H9 (cell line): ENCODE data around the gene LMOD3. TPM values are rescaled to one million over a fixed set of nuclear protein-coding genes. Genes with fewer than 3 reads are reported as not detected.
A peak's percentile ranks its signal among the peaks of the same experiment; 100 is the strongest.

Source experiments
- DNase-seq: peaks from one replicate; pipeline ENCODE4 v3.0.0-alpha.2; 2017
- H2AFZ ChIP-seq: one replicate; pipeline ENCODE4 v1.6.1; 2013; ENCODE audit warnings: mild to moderate bottlenecking, low read length, control low read depth, moderate library complexity
- H2AK5ac ChIP-seq: 2 replicates; pipeline ENCODE4 v1.6.1; 2013; ENCODE audit warnings: low read length, control low read depth, mixed read lengths; ENCODE audit not compliant: insufficient read length
- H2BK120ac ChIP-seq: one replicate; pipeline ENCODE4 v1.6.1; 2013; ENCODE audit warnings: low read depth, mild to moderate bottlenecking, low read length, control low read depth, inconsistent platforms; ENCODE audit not compliant: poor library complexity, severe bottlenecking
- H2BK12ac ChIP-seq: 2 replicates; pipeline ENCODE4 v1.6.1; 2013; ENCODE audit warnings: low read length, control low read depth, mixed read lengths, low read depth; ENCODE audit not compliant: insufficient read length
- H2BK15ac ChIP-seq: 2 replicates; pipeline ENCODE4 v1.6.1; 2013; ENCODE audit warnings: low read depth, low read length, control low read depth
- H2BK20ac ChIP-seq: one replicate; pipeline ENCODE4 v1.6.1; 2013; ENCODE audit warnings: low read depth, mild to moderate bottlenecking, low read length, control low read depth, inconsistent platforms; ENCODE audit not compliant: poor library complexity, severe bottlenecking
- H2BK5ac ChIP-seq: 2 replicates; pipeline ENCODE4 v1.6.1; 2013; ENCODE audit warnings: low read length, control low read depth, mixed read lengths; ENCODE audit not compliant: insufficient read length
- H3K14ac ChIP-seq: 2 replicates; pipeline ENCODE4 v1.6.1; 2013; ENCODE audit warnings: low read length, control low read depth; ENCODE audit not compliant: insufficient read depth
- H3K18ac ChIP-seq: 2 replicates; pipeline ENCODE4 v1.6.1; 2013; ENCODE audit warnings: low read depth, mild to moderate bottlenecking, mixed read lengths, low read length, control low read depth; ENCODE audit not compliant: insufficient read length
- H3K23ac ChIP-seq: 2 replicates; pipeline ENCODE4 v1.6.1; 2013; ENCODE audit warnings: low read length, control low read depth, mixed read lengths, low read depth; ENCODE audit not compliant: insufficient read length
- H3K23me2 ChIP-seq: 2 replicates; pipeline ENCODE4 v1.6.1; 2013; ENCODE audit warnings: low read depth, mild to moderate bottlenecking, mixed read lengths, low read length, control low read depth; ENCODE audit not compliant: insufficient read length, poor library complexity, severe bottlenecking
- H3K27ac ChIP-seq: 2 replicates; pipeline ENCODE4 v1.5.1; 2013; ENCODE audit warnings: low read length, control low read depth, mixed read lengths, low read depth; ENCODE audit not compliant: insufficient read length
- H3K27me3 ChIP-seq: 2 replicates; pipeline ENCODE4 v1.6.1; 2013; ENCODE audit warnings: low read length, control low read depth, inconsistent platforms; ENCODE audit not compliant: insufficient read depth
- H3K4ac ChIP-seq: 2 replicates; pipeline ENCODE4 v1.6.1; 2013; ENCODE audit warnings: low read depth, mild to moderate bottlenecking, control low read depth, inconsistent platforms, low read length, moderate library complexity
- H3K4me1 ChIP-seq: 2 replicates; pipeline ENCODE4 v1.6.1; 2013; ENCODE audit warnings: low read length, control low read depth, inconsistent platforms; ENCODE audit not compliant: insufficient read depth
- H3K4me2 ChIP-seq: 2 replicates; pipeline ENCODE4 v1.6.1; 2013; ENCODE audit warnings: low read length, control low read depth, mixed read lengths; ENCODE audit not compliant: insufficient read length, insufficient read depth
- H3K56ac ChIP-seq: 2 replicates; pipeline ENCODE4 v1.6.1; 2013; ENCODE audit warnings: low read depth, mild to moderate bottlenecking, mixed read lengths, low read length, control low read depth; ENCODE audit not compliant: insufficient read length
- H3K79me1 ChIP-seq: 2 replicates; pipeline ENCODE4 v1.6.1; 2013; ENCODE audit warnings: low read depth, mild to moderate bottlenecking, moderate library complexity, low read length, control low read depth, inconsistent platforms; ENCODE audit not compliant: insufficient read depth, poor library complexity, severe bottlenecking
- H3K79me2 ChIP-seq: 2 replicates; pipeline ENCODE4 v1.6.1; 2013; ENCODE audit warnings: low read length, control low read depth, inconsistent platforms; ENCODE audit not compliant: insufficient read depth
- H3K9ac ChIP-seq: 2 replicates; pipeline ENCODE4 v1.6.1; 2013; ENCODE audit warnings: low read length, control low read depth, mixed read lengths; ENCODE audit not compliant: insufficient read length; ENCODE audit errors: extremely low read depth
- H3K9me3 ChIP-seq: one replicate; pipeline ENCODE4 v1.6.1; 2013; ENCODE audit warnings: low read depth, low read length, inconsistent platforms; ENCODE audit not compliant: control insufficient read depth
- H3T11ph ChIP-seq: one replicate; pipeline ENCODE4 v1.6.1; 2013; ENCODE audit warnings: mild to moderate bottlenecking, low read length, control low read depth, inconsistent platforms
- H4K20me1 ChIP-seq: one replicate; pipeline ENCODE4 v1.6.1; 2013; ENCODE audit not compliant: control insufficient read depth, insufficient read length, insufficient read depth
- H4K5ac ChIP-seq: 2 replicates; pipeline ENCODE4 v1.6.1; 2013; ENCODE audit warnings: low read depth, mild to moderate bottlenecking, mixed read lengths, low read length, control low read depth; ENCODE audit not compliant: insufficient read length
- H4K8ac ChIP-seq: replicated peaks from 2 replicates; pipeline ENCODE4 v1.6.1; 2013; ENCODE audit warnings: low read length, control low read depth, mixed read lengths, low read depth; ENCODE audit not compliant: insufficient read length
- H4K91ac ChIP-seq: 2 replicates; pipeline ENCODE4 v1.6.1; 2013; ENCODE audit warnings: low read depth, mild to moderate bottlenecking, moderate library complexity, mixed read lengths, low read length, control low read depth; ENCODE audit not compliant: insufficient read length
- H3K27ac Mint-ChIP-seq, 3 experiments: 2 replicates in 2 of 3; 3 replicates in 1 of 3; pipeline ENCODE4 v1.8.0; 2020 to 2021; ENCODE audit warnings: mixed read lengths in 3 of 3, mild to moderate bottlenecking in 1 of 3, moderate library complexity in 1 of 3
- H3K27me3 Mint-ChIP-seq: 2 replicates; pipeline ENCODE4 v1.8.0; 2021; ENCODE audit warnings: low read depth, mild to moderate bottlenecking, moderate library complexity, mixed read lengths
- H3K36me3 Mint-ChIP-seq, 3 experiments: 2 replicates in 2 of 3; 3 replicates in 1 of 3; pipeline ENCODE4 v1.8.0; 2020 to 2021; ENCODE audit warnings: low read depth in 3 of 3, mixed read lengths in 3 of 3; ENCODE audit not compliant: insufficient read depth in 1 of 3
- H3K4me1 Mint-ChIP-seq, 2 experiments: 2 replicates each; pipeline ENCODE4 v1.8.0; 2020; ENCODE audit warnings: mixed read lengths in 2 of 2
- H3K4me3 Mint-ChIP-seq, 2 experiments: 2 replicates in 1 of 2; 3 replicates in 1 of 2; pipeline ENCODE4 v1.8.0; 2020 to 2021; ENCODE audit warnings: mild to moderate bottlenecking in 2 of 2, mixed read lengths in 2 of 2, moderate library complexity in 1 of 2
- H3K9me3 Mint-ChIP-seq, 2 experiments: 2 replicates in 1 of 2; 3 replicates in 1 of 2; pipeline ENCODE4 v1.8.0; 2020; ENCODE audit warnings: mild to moderate bottlenecking in 2 of 2, mixed read lengths in 2 of 2, moderate library complexity in 1 of 2
- CTCF ChIP-seq: fragments of 200-600 bp; sonication (generic); conservative IDR thresholded peaks from 3 replicates; pipeline ENCODE4 v1.8.0; 2021; ENCODE audit warnings: antibody characterized with exemption, mild to moderate bottlenecking
- WGBS: extraction: QIAGEN DNeasy Blood & Tissue Kit; methylation state at CpG from one replicate; pipeline ENCODE4 v1.1.7; 2013; ENCODE audit warnings: missing lambda C conversion rate, low lambda C conversion rate, mixed read lengths; ENCODE audit not compliant: insufficient read length; ENCODE audit errors: extremely low coverage; 5-methylcytosine and 5-hydroxymethylcytosine counted together
- total RNA-seq: library from RNA; stranded (reverse); gene quantifications from 2 replicates; pipeline ENCODE4 v1.2.1, GENCODE V29; 2021

LMOD3 gene
- total RNA-seq, 1 experiment from 2014 or later: not detected

GRCh38 chr3:69085168-69085832, 37.1 kb downstream of the LMOD3 start:
- Histone ChIP-seq H3T11ph (no peak overlapping the region), H3K9ac (peak overlapping the region; percentile 81), H3K4me1 (peaks cover 8% of the 10 kb centered on the region; the same call in 1 of the 2 replicates), H3K23me2 (peaks cover 7% of the 10 kb centered on the region), H2BK5ac (no peak overlapping the region), H2BK120ac (no peak overlapping the region), H2BK20ac (no peak overlapping the region), H4K20me1 (no peaks in the 10 kb centered on the region), H3K18ac (no peak overlapping the region), H3K23ac (no peak overlapping the region), H3K4ac (no peak overlapping the region), H4K91ac (no peak overlapping the region), H3K4me2 (peak overlapping the region; percentile 98), H3K9me3 (no peaks in the 10 kb centered on the region), H3K79me2 (no peaks in the 10 kb centered on the region), H4K5ac (no peak overlapping the region), H3K56ac (no peak overlapping the region), H3K27ac (no peak overlapping the region), H3K14ac (no peak overlapping the region; the same call in 1 of the 2 replicates), H3K27me3 (no peaks in the 10 kb centered on the region), H4K8ac (no peak overlapping the region), H3K79me1 (no peaks in the 10 kb centered on the region), H2BK15ac (no peak overlapping the region), H2BK12ac (no peak overlapping the region), H2AK5ac (no peak overlapping the region), H2AFZ (peak overlapping the region; percentile 78)
- no peaks in the 10 kb centered on the region; the same call in 1 of the 2 replicates for H3K27me3 Mint-ChIP-seq
- H3K36me3 Mint-ChIP-seq: no peaks in the 10 kb centered on the region
- no peak for DNase-seq
- H3K4me1 Mint-ChIP-seq: peaks cover 38 to 40% of the 10 kb centered on the region in 2 experiments
- H3K9me3 Mint-ChIP-seq: no peaks in the 10 kb centered on the region
- no CpG with 5 or more reads among the region's 26 CpGs for WGBS
- peak overlapping the region; percentile 89 to 94 for H3K4me3 Mint-ChIP-seq
- no peak for TF ChIP-seq CTCF
- H3K27ac Mint-ChIP-seq: peak overlapping the region in 1 of 3 experiments; percentile 48; a peak in 2 of 7 replicates
